Activated T-cell treated with anti-CD3 and anti-CD28 coated beads, Interleukin-2, amount 50 U/mL, for 72 hours (primary cell): Measurements from ENCODE around the gene ACSL1. TPM values are rescaled to one million over a fixed set of nuclear protein-coding genes. Genes with fewer than 3 reads are reported as not detected.
"Not testable (repeated sequence)": the region's sequence is repeated elsewhere in the genome, so short reads cannot be mapped to it uniquely, and the experiment has no call there.

ENCODE experiments used
- ATAC-seq, 2 donors: fragments of 150-1000 bp; cut with Tn5 transposase; replicated peaks in 1 of 2; 2 replicates each; pipeline ENCODE4 v1.10.0; 2021; ENCODE audit warnings: moderate library complexity in 2 of 2, mild to moderate bottlenecking in 1 of 2
- DNase-seq, 2 donors: peaks; one replicate each; pipeline ENCODE4 v3.0.0; 2021 to 2022; ENCODE audit warnings: mixed read lengths in 1 of 2
- H3K27ac Mint-ChIP-seq: one replicate; pipeline ENCODE4 v1.8.0; 2022; ENCODE audit warnings: mild to moderate bottlenecking, moderate library complexity, mixed read lengths
- H3K27me3 Mint-ChIP-seq: one replicate; pipeline ENCODE4 v1.8.0; 2022; ENCODE audit warnings: low read depth, mixed read lengths
- H3K36me3 Mint-ChIP-seq, 2 donors: one replicate each; pipeline ENCODE4 v1.8.0; 2022; ENCODE audit warnings: mixed read lengths in 2 of 2, mild to moderate bottlenecking in 1 of 2; ENCODE audit not compliant: insufficient read depth in 2 of 2
- H3K4me1 Mint-ChIP-seq: one replicate; pipeline ENCODE4 v1.8.0; 2022; ENCODE audit warnings: low read depth, mixed read lengths
- H3K4me3 Mint-ChIP-seq, 2 donors: one replicate each; pipeline ENCODE4 v1.8.0; 2022; ENCODE audit warnings: mild to moderate bottlenecking in 2 of 2, mixed read lengths in 2 of 2, moderate library complexity in 2 of 2
- H3K9me3 Mint-ChIP-seq, 2 donors: one replicate each; pipeline ENCODE4 v1.8.0; 2022; ENCODE audit warnings: mixed read lengths in 2 of 2
- total RNA-seq, 2 donors: library from RNA; stranded (reverse); gene quantifications; one replicate each; pipeline ENCODE4 v1.2.3, GENCODE V29; 2022

Gene ACSL1
- total RNA-seq, 2 donors from 2014 or later, result 31.3 to 39.5 TPM

- peaks cover 12% of the 10 kb centered on the region for H3K4me1 Mint-ChIP-seq
- no peaks in the 10 kb centered on the region for H3K27me3 Mint-ChIP-seq
- ATAC-seq, result no peak
- H3K9me3 Mint-ChIP-seq, result no peaks in the 10 kb centered on the region
- no peak for DNase-seq
- H3K36me3 Mint-ChIP-seq, result peaks cover 4 to 15% of the 10 kb centered on the region in 2 donors
- H3K27ac Mint-ChIP-seq, result no peak overlapping the region
- no peak overlapping the region for H3K4me3 Mint-ChIP-seq
These were observed 74.2 kb downstream of the ACSL1 start for GRCh38 chr4:184751585-184751956.

DNA sequence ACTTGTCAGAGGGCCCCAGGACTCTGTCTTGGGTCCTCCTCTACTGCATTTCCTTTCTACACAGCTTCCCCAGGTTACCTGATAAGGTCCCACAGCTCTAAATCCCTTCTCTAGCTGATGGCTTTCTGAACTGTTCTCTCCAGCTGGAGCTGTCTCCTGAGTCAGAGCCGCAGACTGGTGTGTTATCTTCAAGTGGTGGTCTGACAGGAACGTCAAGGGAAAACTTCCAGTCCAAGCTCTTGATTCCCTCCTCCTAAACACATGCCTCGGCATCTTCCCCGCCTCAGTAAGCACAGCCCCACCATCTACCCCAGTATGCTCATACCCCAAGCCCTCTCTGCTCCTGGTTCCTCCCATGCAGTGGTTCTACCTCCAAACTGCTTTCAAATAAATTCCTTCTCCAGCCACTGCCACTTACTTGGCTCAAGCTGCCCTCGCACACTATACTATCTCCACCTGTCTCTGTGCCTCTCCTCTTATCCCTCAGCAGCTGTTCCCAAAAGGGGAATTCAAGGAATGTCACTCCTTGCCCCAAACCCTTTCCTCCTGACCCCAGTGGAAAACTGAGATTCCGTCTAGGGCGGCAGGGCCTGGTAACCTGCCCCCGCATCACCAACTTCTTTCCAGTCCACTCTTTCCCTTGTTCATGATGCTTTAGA is 74.7 kb downstream of the ACSL1 start:
- H3K4me1 Mint-ChIP-seq, result peaks cover 17% of the 10 kb centered on the region
- DNase-seq (no peak), ATAC-seq (no peak)
- no peak overlapping the region for H3K27ac Mint-ChIP-seq
- H3K4me3 Mint-ChIP-seq, result no peak overlapping the region
- H3K9me3 Mint-ChIP-seq, result no peaks in the 10 kb centered on the region
- peaks cover 4 to 15% of the 10 kb centered on the region in 2 donors for H3K36me3 Mint-ChIP-seq
- no peaks in the 10 kb centered on the region for H3K27me3 Mint-ChIP-seq

DNA sequence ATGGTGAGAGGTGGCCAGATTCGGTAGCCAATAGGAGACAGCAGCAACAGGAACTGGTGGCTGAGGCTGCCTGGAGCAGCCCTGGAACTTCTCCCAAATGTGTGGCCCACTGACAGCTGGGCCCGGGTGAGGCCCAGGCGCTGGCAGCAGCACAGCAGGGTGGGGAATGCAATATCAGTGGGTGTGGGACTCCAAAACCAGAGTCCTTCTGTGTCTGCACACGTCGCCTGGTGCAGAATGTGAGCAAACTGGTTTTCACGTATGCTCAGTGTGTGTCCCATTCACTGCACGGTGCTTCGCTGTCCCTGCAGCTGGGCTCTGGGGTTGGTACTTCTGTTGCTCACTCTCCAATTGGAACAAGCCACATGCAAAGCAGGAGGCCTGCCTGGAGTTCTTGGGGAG is 77.5 kb downstream of the ACSL1 start:
- Mint-ChIP-seq H3K4me1 (peaks cover 21% of the 10 kb centered on the region), H3K27me3 (no peaks in the 10 kb centered on the region), H3K36me3 (no peaks in the 10 kb centered on the region), H3K4me3 (no peak overlapping the region), H3K27ac (no peak overlapping the region), H3K9me3 (no peaks in the 10 kb centered on the region)
- ATAC-seq (no peak), DNase-seq (no peak)

- peaks cover 21% of the 10 kb centered on the region for H3K4me1 Mint-ChIP-seq
- no peak overlapping the region for H3K4me3 Mint-ChIP-seq
- H3K27me3 Mint-ChIP-seq, result no peaks in the 10 kb centered on the region
- ATAC-seq, result no peak
- no peaks in the 10 kb centered on the region for H3K9me3 Mint-ChIP-seq
- no peak for DNase-seq
- no peaks in the 10 kb centered on the region for H3K36me3 Mint-ChIP-seq
- no peak overlapping the region for H3K27ac Mint-ChIP-seq
These were observed 78.5 kb downstream of the ACSL1 start for GRCh38 chr4:184747034-184747830.

DNA sequence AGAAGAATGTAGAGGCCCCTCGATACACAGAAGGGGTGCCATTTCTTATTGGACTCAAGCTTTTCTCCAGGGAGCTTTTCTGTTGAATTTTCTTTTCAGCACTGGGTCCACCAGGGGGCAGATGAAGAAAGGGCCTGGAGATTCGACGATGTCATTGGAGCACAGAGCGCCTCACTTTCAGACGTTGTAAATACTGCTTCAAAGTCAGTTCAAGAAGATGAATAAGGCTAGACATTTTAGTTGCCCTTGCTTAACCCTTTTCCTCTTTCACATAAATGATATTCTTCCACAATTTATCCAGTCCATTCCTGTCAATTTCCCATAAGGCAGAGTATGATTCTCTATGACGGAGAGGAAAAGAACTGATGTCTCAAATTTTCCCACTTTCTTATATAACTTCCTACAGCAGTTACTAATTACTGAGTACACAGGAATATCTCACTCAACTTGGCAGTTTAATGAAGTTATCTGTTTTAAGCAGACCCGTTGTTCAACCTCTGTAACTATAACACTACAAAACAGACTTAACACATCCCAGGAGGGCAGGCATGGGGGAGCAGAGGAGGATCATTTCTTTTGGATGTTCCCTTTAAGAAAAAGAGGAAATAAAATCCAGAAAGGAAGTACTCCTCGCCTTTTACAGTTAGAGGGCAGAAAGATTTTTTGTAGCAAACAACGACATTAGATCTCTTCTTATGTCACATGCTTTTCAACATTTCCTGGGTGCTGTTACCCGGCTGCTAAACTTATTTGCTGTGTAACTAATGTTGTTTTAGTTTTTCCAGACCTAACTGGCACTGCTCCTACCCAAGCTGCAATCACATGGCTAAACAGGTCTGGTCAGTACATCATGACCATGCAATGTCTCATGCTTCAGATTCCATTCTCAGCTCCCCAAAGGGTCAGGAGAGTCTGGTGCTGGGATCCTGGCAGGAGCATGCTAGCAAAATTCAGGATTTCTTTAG is 79.7 kb downstream of the ACSL1 start:
- Mint-ChIP-seq H3K36me3 (no peaks in the 10 kb centered on the region), H3K27ac (peak overlapping the region; percentile 29), H3K27me3 (no peaks in the 10 kb centered on the region), H3K4me1 (peaks cover 15% of the 10 kb centered on the region), H3K4me3 (peak overlapping the region in 1 of 2 donors; percentile 8), H3K9me3 (no peaks in the 10 kb centered on the region)
- DNase-seq, result peak; percentile 80
- ATAC-seq, result peak; percentile 85 to 88

DNA sequence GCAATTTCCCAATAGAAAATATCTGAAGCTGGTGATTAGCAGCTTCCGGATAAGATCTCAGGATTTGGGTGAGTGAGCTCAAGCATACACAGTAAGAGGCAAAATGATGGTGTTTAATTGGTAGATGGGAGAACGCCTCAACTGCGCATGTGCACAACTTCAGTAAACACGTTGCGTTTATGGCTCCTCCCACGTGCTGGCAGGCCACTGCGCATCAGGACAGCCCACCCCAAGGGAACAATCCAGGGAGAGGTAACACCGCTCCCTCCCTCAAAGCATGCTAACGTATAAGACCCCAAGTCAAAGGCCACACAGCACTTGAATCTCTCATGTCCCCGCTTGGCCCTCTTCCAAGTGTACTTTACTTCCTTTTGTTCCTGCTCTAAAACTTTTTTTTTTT is 81.5 kb downstream of the ACSL1 start:
- no peak for DNase-seq
- ATAC-seq, result no peak
- H3K27ac Mint-ChIP-seq, result no peak overlapping the region
- H3K36me3 Mint-ChIP-seq, result no peaks in the 10 kb centered on the region
- peaks cover 24% of the 10 kb centered on the region for H3K4me1 Mint-ChIP-seq
- H3K9me3 Mint-ChIP-seq, result no peaks in the 10 kb centered on the region
- H3K27me3 Mint-ChIP-seq, result no peaks in the 10 kb centered on the region
- H3K4me3 Mint-ChIP-seq, result no peak overlapping the region

- no peaks in the 10 kb centered on the region for H3K9me3 Mint-ChIP-seq
- no peak overlapping the region for H3K27ac Mint-ChIP-seq
- H3K36me3 Mint-ChIP-seq, result no peaks in the 10 kb centered on the region
- H3K4me3 Mint-ChIP-seq, result no peak overlapping the region
- no peak for ATAC-seq
- peaks cover 24% of the 10 kb centered on the region for H3K4me1 Mint-ChIP-seq
- no peak for DNase-seq
- H3K27me3 Mint-ChIP-seq, result no peaks in the 10 kb centered on the region
These were observed 82.1 kb downstream of the ACSL1 start for GRCh38 chr4:184743650-184744049.

- peaks cover 18% of the 10 kb centered on the region for H3K4me1 Mint-ChIP-seq
These were observed 84.1 kb downstream of the ACSL1 start for GRCh38 chr4:184741651-184742050.

GRCh38 chr4:184740980-184741391 is 84.8 kb downstream of the ACSL1 start:
- Mint-ChIP-seq H3K9me3 (no peaks in the 10 kb centered on the region), H3K27ac (no peak overlapping the region), H3K36me3 (no peaks in the 10 kb centered on the region), H3K4me3 (no peak overlapping the region), H3K27me3 (no peaks in the 10 kb centered on the region), H3K4me1 (peaks cover 12% of the 10 kb centered on the region)
- no peak for DNase-seq
- ATAC-seq, result no peak

More at GRCh38 chr4:184741651-184742050, 84.1 kb downstream of the ACSL1 start:
- not testable (repeated sequence) for DNase-seq, H3K9me3 Mint-ChIP-seq, ATAC-seq, H3K27ac Mint-ChIP-seq, H3K27me3 Mint-ChIP-seq, H3K4me3 Mint-ChIP-seq, H3K36me3 Mint-ChIP-seq

DNA sequence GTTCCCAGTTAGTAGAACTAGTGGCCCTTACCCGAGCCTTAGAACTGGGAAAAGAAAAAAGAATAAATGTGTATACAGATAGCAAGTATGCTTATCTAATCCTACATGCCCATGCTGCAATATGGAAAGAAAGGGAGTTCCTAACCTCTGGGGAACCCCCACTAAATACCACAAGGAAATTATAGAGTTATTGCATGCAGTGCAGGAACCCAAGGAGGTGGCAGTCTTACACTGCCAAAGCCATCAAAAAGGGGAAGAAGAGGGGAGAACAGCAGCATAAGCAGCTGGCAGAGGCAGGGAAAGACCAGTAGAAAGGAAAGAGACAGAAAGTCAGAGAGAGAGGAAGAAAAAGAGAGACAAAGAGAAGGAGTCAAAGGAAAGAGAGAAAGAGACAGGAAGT is 86.2 kb downstream of the ACSL1 start:
- H3K27me3 Mint-ChIP-seq, H3K36me3 Mint-ChIP-seq, H3K9me3 Mint-ChIP-seq, H3K4me3 Mint-ChIP-seq, ATAC-seq, DNase-seq: not testable (repeated sequence)
- Mint-ChIP-seq H3K27ac (peak overlapping the region; percentile 12), H3K4me1 (peaks cover 12% of the 10 kb centered on the region)

DNA sequence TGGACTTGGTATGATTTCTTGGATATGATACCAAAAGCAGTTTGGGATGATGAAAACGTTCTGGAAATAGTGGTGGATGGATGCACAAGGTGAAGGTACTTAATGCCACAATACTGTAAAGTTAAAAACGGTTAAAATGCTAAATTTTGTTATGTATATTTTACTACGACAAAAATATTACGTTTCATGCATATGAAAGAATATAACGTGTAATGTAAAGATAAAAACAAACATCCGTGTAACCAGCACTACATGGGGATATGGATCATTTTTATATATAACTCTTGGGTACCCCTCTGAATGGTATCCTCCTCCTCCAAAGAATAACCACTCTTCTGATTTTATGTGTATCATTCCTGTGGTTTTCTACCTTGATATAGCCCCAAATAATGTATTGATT is 91.0 kb downstream of the ACSL1 start:
- Mint-ChIP-seq H3K4me1 (peaks cover 36% of the 10 kb centered on the region), H3K36me3 (peaks cover 2 to 17% of the 10 kb centered on the region in 2 donors), H3K27ac (no peak overlapping the region), H3K4me3 (peak overlapping the region; percentile 99 to 100), H3K9me3 (no peaks in the 10 kb centered on the region), H3K27me3 (no peaks in the 10 kb centered on the region)
- ATAC-seq, result no peak
- DNase-seq, result no peak

GRCh38 chr4:184733654-184734524 is 91.9 kb downstream of the ACSL1 start, which contains the start of gene CENPU:
Gene CENPU, minus strand, starts transcription at chr4:184734096. Its CDS starts 34 bp downstream, at chr4:184734062.
- Mint-ChIP-seq H3K27ac (peak within 1 kb of the TSS; percentile 87), H3K9me3 (no peaks in the 10 kb centered on the region)
- peak; percentile 91 to 92 for ATAC-seq

More at GRCh38 chr4:184733654-184734524, 91.9 kb downstream of the ACSL1 start, which contains the start of gene CENPU:
- DNase-seq, result peak; percentile 97 to 98
- H3K4me3 Mint-ChIP-seq, result peak within 1 kb of the TSS; percentile 99 to 100
- no peaks in the 10 kb centered on the region for H3K27me3 Mint-ChIP-seq
- peaks cover 2 to 20% of the 10 kb centered on the region in 2 donors for H3K36me3 Mint-ChIP-seq
- peaks cover 31% of the 10 kb centered on the region for H3K4me1 Mint-ChIP-seq
